ENCODE results near the gene GFOD1. TPM values are rescaled to one million over a fixed set of nuclear protein-coding genes. Genes with fewer than 3 reads are reported as not detected.

GFOD1 gene
- total RNA-seq, 1 donor from 2014 or later: 8.4 TPM

- ATAC-seq (ENCODE audit: low read depth): no peak
- Mint-ChIP-seq H3K27me3 (no peaks in the 10 kb centered on the region), H3K27ac (no peak overlapping the region), H3K4me1 (no peaks in the 10 kb centered on the region), H3K4me3 (no peak overlapping the region), H3K9me3 (no peaks in the 10 kb centered on the region), H3K36me3 (ENCODE audit: low read depth) (no peaks in the 10 kb centered on the region)
- POLR2A ChIA-PET: no interaction called here
- DNase-seq: no peak
- CTCF ChIA-PET: no interaction called here
- no peak for TF ChIP-seq CTCF (IDR thresholded peaks at IDR 0.05)
- intact Hi-C loops (cut with micrococcal nuclease): no loop called here
These were observed 8.4 kb upstream of the GFOD1 start for GRCh38 chr6:13495818-13496217.

GRCh38 chr6:13495112-13495776 lies 7.8 kb upstream of the GFOD1 start:
- ATAC-seq (ENCODE audit: low read depth): no peak
- Mint-ChIP-seq H3K27me3 (no peaks in the 10 kb centered on the region), H3K27ac (no peak overlapping the region), H3K4me1 (no peaks in the 10 kb centered on the region), H3K9me3 (no peaks in the 10 kb centered on the region), H3K4me3 (no peak overlapping the region), H3K36me3 (ENCODE audit: low read depth) (no peaks in the 10 kb centered on the region)
- no peak for DNase-seq
- intact Hi-C loops (cut with micrococcal nuclease): no loop called here
- CTCF ChIA-PET: no interaction called here
- TF ChIP-seq CTCF (IDR thresholded peaks at IDR 0.05): no peak
- POLR2A ChIA-PET: no interaction called here

- Mint-ChIP-seq H3K27ac (no peak overlapping the region), H3K36me3 (ENCODE audit: low read depth) (no peaks in the 10 kb centered on the region), H3K9me3 (no peaks in the 10 kb centered on the region), H3K27me3 (no peaks in the 10 kb centered on the region), H3K4me1 (no peaks in the 10 kb centered on the region), H3K4me3 (no peak overlapping the region)
- ChIA-PET CTCF (no interaction called here), POLR2A (interaction anchor here (0.6 kb wide), 1 partner anchor 15 kb away, joined by 3 read pairs; no protein-coding TSS in a partner anchor)
- intact Hi-C loops (cut with micrococcal nuclease): no loop called here
- no peak for TF ChIP-seq CTCF (IDR thresholded peaks at IDR 0.05)
- ATAC-seq (ENCODE audit: low read depth): no peak
- no peak for DNase-seq
These were observed 6.7 kb upstream of the GFOD1 start for GRCh38 chr6:13494137-13494536.

GRCh38 chr6:13493147-13493546 lies 5.7 kb upstream of the GFOD1 start:
- intact Hi-C loops (cut with micrococcal nuclease): no loop called here
- ATAC-seq (ENCODE audit: low read depth) (no peak), DNase-seq (no peak)
- ChIA-PET CTCF (no interaction called here), POLR2A (interaction anchor here (0.6 kb wide), 1 partner anchor 55 kb away, joined by 9 read pairs; no protein-coding TSS in a partner anchor)
- H3K4me1 Mint-ChIP-seq: peaks cover 8% of the 10 kb centered on the region
- H3K27me3 Mint-ChIP-seq: no peaks in the 10 kb centered on the region
- no peak overlapping the region for H3K4me3 Mint-ChIP-seq
- no peak for TF ChIP-seq CTCF (IDR thresholded peaks at IDR 0.05)
- no peaks in the 10 kb centered on the region for H3K9me3 Mint-ChIP-seq
- no peaks in the 10 kb centered on the region for H3K36me3 Mint-ChIP-seq (ENCODE audit: low read depth)
- H3K27ac Mint-ChIP-seq: no peak overlapping the region

- intact Hi-C loops (cut with micrococcal nuclease): no loop called here
- peaks cover 13% of the 10 kb centered on the region for H3K4me1 Mint-ChIP-seq
- DNase-seq: no peak
- H3K27me3 Mint-ChIP-seq: no peaks in the 10 kb centered on the region
- TF ChIP-seq CTCF (IDR thresholded peaks at IDR 0.05): no peak
- no peaks in the 10 kb centered on the region for H3K9me3 Mint-ChIP-seq
- ATAC-seq (ENCODE audit: low read depth): no peak
- POLR2A ChIA-PET: no interaction called here
- CTCF ChIA-PET: no interaction called here
- no peak overlapping the region for H3K27ac Mint-ChIP-seq
- peaks cover 1% of the 10 kb centered on the region for H3K36me3 Mint-ChIP-seq (ENCODE audit: low read depth)
- no peak overlapping the region for H3K4me3 Mint-ChIP-seq
These were observed 5.0 kb upstream of the GFOD1 start for GRCh38 chr6:13492357-13492756.
